Measurements from ENCODE around the gene STUB1.

Gene STUB1

GRCh38 chr16:694863-695354 lies 14.7 kb downstream of the STUB1 start:
- no peak overlapping the region for H3K4me3 ChIP-seq (ENCODE audit: low read depth in 1 of 2, low read length in 2 of 2)
- H3K4me1 ChIP-seq (ENCODE audit: control insufficient read depth in 1 of 2, insufficient read depth in 2 of 2, low read length in 2 of 2): peaks cover 0 to 31% of the 10 kb centered on the region in 2 donors
- H3K27ac ChIP-seq (ENCODE audit: low read length): no peak overlapping the region
- no peaks in the 10 kb centered on the region for H3K9me3 ChIP-seq (ENCODE audit: control insufficient read depth in 1 of 2, low read length in 2 of 2)
- no peaks in the 10 kb centered on the region for H3K36me3 ChIP-seq (ENCODE audit: control insufficient read depth in 1 of 2, insufficient read depth in 2 of 2, low read length in 2 of 2)
- peaks cover 27% of the 10 kb centered on the region for H3K27me3 ChIP-seq (ENCODE audit: low read depth, low read length)

- no peak overlapping the region for H3K27ac ChIP-seq (ENCODE audit: low read length)
- no peaks in the 10 kb centered on the region for H3K9me3 ChIP-seq (ENCODE audit: control insufficient read depth in 1 of 2, low read length in 2 of 2)
- H3K27me3 ChIP-seq (ENCODE audit: low read depth, low read length): peaks cover 27% of the 10 kb centered on the region
- H3K36me3 ChIP-seq (ENCODE audit: control insufficient read depth in 1 of 2, insufficient read depth in 2 of 2, low read length in 2 of 2): no peaks in the 10 kb centered on the region
- peak overlapping the region in 1 of 2 donors; percentile 15 for H3K4me3 ChIP-seq (ENCODE audit: low read depth in 1 of 2, low read length in 2 of 2)
- H3K4me1 ChIP-seq (ENCODE audit: control insufficient read depth in 1 of 2, insufficient read depth in 2 of 2, low read length in 2 of 2): peaks cover 0 to 31% of the 10 kb centered on the region in 2 donors
These were observed 15.3 kb downstream of the STUB1 start for GRCh38 chr16:695355-696089.

- H3K27me3 ChIP-seq (ENCODE audit: low read depth, low read length): peaks cover 34% of the 10 kb centered on the region
- peaks cover 0 to 29% of the 10 kb centered on the region in 2 donors for H3K4me1 ChIP-seq (ENCODE audit: control insufficient read depth in 1 of 2, insufficient read depth in 2 of 2, low read length in 2 of 2)
- H3K9me3 ChIP-seq (ENCODE audit: control insufficient read depth in 1 of 2, low read length in 2 of 2): no peaks in the 10 kb centered on the region
- H3K36me3 ChIP-seq (ENCODE audit: control insufficient read depth in 1 of 2, insufficient read depth in 2 of 2, low read length in 2 of 2): no peaks in the 10 kb centered on the region
- H3K4me3 ChIP-seq (ENCODE audit: low read depth in 1 of 2, low read length in 2 of 2): no peak overlapping the region
- H3K27ac ChIP-seq (ENCODE audit: low read length): no peak overlapping the region
These were observed 18.9 kb downstream of the STUB1 start for GRCh38 chr16:698911-699671.

- H3K27ac ChIP-seq (ENCODE audit: low read length): no peak overlapping the region
- H3K36me3 ChIP-seq (ENCODE audit: control insufficient read depth in 1 of 2, insufficient read depth in 2 of 2, low read length in 2 of 2): no peaks in the 10 kb centered on the region
- no peak overlapping the region for H3K4me3 ChIP-seq (ENCODE audit: low read depth in 1 of 2, low read length in 2 of 2)
- H3K4me1 ChIP-seq (ENCODE audit: control insufficient read depth in 1 of 2, insufficient read depth in 2 of 2, low read length in 2 of 2): peaks cover 0 to 16% of the 10 kb centered on the region in 2 donors
- H3K9me3 ChIP-seq (ENCODE audit: control insufficient read depth in 1 of 2, low read length in 2 of 2): no peaks in the 10 kb centered on the region
- H3K27me3 ChIP-seq (ENCODE audit: low read depth, low read length): peaks cover 30% of the 10 kb centered on the region
These were observed 20.7 kb downstream of the STUB1 start for GRCh38 chr16:700684-701584.

- peaks cover 0 to 23% of the 10 kb centered on the region in 2 donors for H3K4me1 ChIP-seq (ENCODE audit: control insufficient read depth in 1 of 2, insufficient read depth in 2 of 2, low read length in 2 of 2)
- no peaks in the 10 kb centered on the region for H3K36me3 ChIP-seq (ENCODE audit: control insufficient read depth in 1 of 2, insufficient read depth in 2 of 2, low read length in 2 of 2)
- H3K4me3 ChIP-seq (ENCODE audit: low read depth in 1 of 2, low read length in 2 of 2): no peak overlapping the region
- no peak overlapping the region for H3K27ac ChIP-seq (ENCODE audit: low read length)
- H3K27me3 ChIP-seq (ENCODE audit: low read depth, low read length): peaks cover 39% of the 10 kb centered on the region
- H3K9me3 ChIP-seq (ENCODE audit: control insufficient read depth in 1 of 2, low read length in 2 of 2): no peaks in the 10 kb centered on the region
These were observed 22.1 kb downstream of the STUB1 start for GRCh38 chr16:702341-702740.

- no peaks in the 10 kb centered on the region for H3K36me3 ChIP-seq (ENCODE audit: control insufficient read depth in 1 of 2, insufficient read depth in 2 of 2, low read length in 2 of 2)
- H3K9me3 ChIP-seq (ENCODE audit: control insufficient read depth in 1 of 2, low read length in 2 of 2): no peaks in the 10 kb centered on the region
- H3K27ac ChIP-seq (ENCODE audit: low read length): no peak overlapping the region
- H3K27me3 ChIP-seq (ENCODE audit: low read depth, low read length): peaks cover 47% of the 10 kb centered on the region
- peaks cover 0 to 23% of the 10 kb centered on the region in 2 donors for H3K4me1 ChIP-seq (ENCODE audit: control insufficient read depth in 1 of 2, insufficient read depth in 2 of 2, low read length in 2 of 2)
- H3K4me3 ChIP-seq (ENCODE audit: low read depth in 1 of 2, low read length in 2 of 2): no peak overlapping the region
These were observed 23.2 kb downstream of the STUB1 start for GRCh38 chr16:703406-703805.

- Histone ChIP-seq H3K27me3 (ENCODE audit: low read depth, low read length) (peaks cover 53% of the 10 kb centered on the region), H3K9me3 (ENCODE audit: control insufficient read depth in 1 of 2, low read length in 2 of 2) (no peaks in the 10 kb centered on the region), H3K36me3 (ENCODE audit: control insufficient read depth in 1 of 2, insufficient read depth in 2 of 2, low read length in 2 of 2) (no peaks in the 10 kb centered on the region), H3K27ac (ENCODE audit: low read length) (no peak overlapping the region), H3K4me1 (ENCODE audit: control insufficient read depth in 1 of 2, insufficient read depth in 2 of 2, low read length in 2 of 2) (peaks cover 0 to 23% of the 10 kb centered on the region in 2 donors), H3K4me3 (ENCODE audit: low read depth in 1 of 2, low read length in 2 of 2) (no peak overlapping the region)
These were observed 23.8 kb downstream of the STUB1 start for GRCh38 chr16:704047-704446.

- Histone ChIP-seq H3K4me1 (ENCODE audit: control insufficient read depth in 1 of 2, insufficient read depth in 2 of 2, low read length in 2 of 2) (peaks cover 0 to 24% of the 10 kb centered on the region in 2 donors), H3K36me3 (ENCODE audit: control insufficient read depth in 1 of 2, insufficient read depth in 2 of 2, low read length in 2 of 2) (no peaks in the 10 kb centered on the region), H3K9me3 (ENCODE audit: control insufficient read depth in 1 of 2, low read length in 2 of 2) (no peaks in the 10 kb centered on the region), H3K27me3 (ENCODE audit: low read depth, low read length) (peaks cover 56% of the 10 kb centered on the region), H3K4me3 (ENCODE audit: low read depth in 1 of 2, low read length in 2 of 2) (no peak overlapping the region), H3K27ac (ENCODE audit: low read length) (no peak overlapping the region)
These were observed 24.6 kb downstream of the STUB1 start for GRCh38 chr16:704552-705380.

- Histone ChIP-seq H3K4me3 (ENCODE audit: low read depth in 1 of 2, low read length in 2 of 2) (no peak within 1 kb of the TSS), H3K27me3 (ENCODE audit: low read depth, low read length) (peaks cover 62% of the 10 kb centered on the region), H3K9me3 (ENCODE audit: control insufficient read depth in 1 of 2, low read length in 2 of 2) (no peaks in the 10 kb centered on the region), H3K36me3 (ENCODE audit: control insufficient read depth in 1 of 2, insufficient read depth in 2 of 2, low read length in 2 of 2) (no peaks in the 10 kb centered on the region), H3K27ac (ENCODE audit: low read length) (no peak within 1 kb of the TSS), H3K4me1 (ENCODE audit: control insufficient read depth in 1 of 2, insufficient read depth in 2 of 2, low read length in 2 of 2) (peaks cover 0 to 26% of the 10 kb centered on the region in 2 donors)
These were observed 25.4 kb downstream of the STUB1 start, which contains the start of gene FBXL16 for GRCh38 chr16:705431-706188. Gene FBXL16, minus strand, starts transcription at chr16:705801. Its CDS starts 8,396 bp downstream, at chr16:697405.
